ENCODE data around the gene TOMM5. TPM values are rescaled to one million over a fixed set of nuclear protein-coding genes. Genes with fewer than 3 reads are reported as not detected.

TOMM5 gene
- total RNA-seq, 1 donor = 72.4 TPM

GRCh38 chr9:37543468-37543867, 48.9 kb downstream of the TOMM5 start:
- DNase-seq (ENCODE audit: insufficient read length, low spot score, missing footprints) = no peak
- H4K20me1 ChIP-seq (ENCODE audit: insufficient read depth, low read length) = peaks cover 6% of the 10 kb centered on the region
- TF ChIP-seq CTCF (IDR thresholded peaks at IDR 0.05; ENCODE audit: extremely low read depth, low read depth, low read length) = no peak

GRCh38 chr9:37542895-37543294, 49.5 kb downstream of the TOMM5 start:
- H3K9me3 ChIP-seq (ENCODE audit: low read depth, low read length) = no peaks in the 10 kb centered on the region
- H4K20me1 ChIP-seq (ENCODE audit: insufficient read depth, low read length) = peaks cover 6% of the 10 kb centered on the region
- H3K36me3 ChIP-seq (ENCODE audit: insufficient read depth, low read length) = peaks cover 18% of the 10 kb centered on the region
- no peak overlapping the region for H3K4me3 ChIP-seq (ENCODE audit: insufficient read depth, low read length)
- no peak for TF ChIP-seq CTCF (IDR thresholded peaks at IDR 0.05; ENCODE audit: extremely low read depth, low read depth, low read length)
- H3K27me3 ChIP-seq (ENCODE audit: insufficient read depth, low read length) = no peaks in the 10 kb centered on the region
- no peaks in the 10 kb centered on the region for H3K4me1 ChIP-seq (ENCODE audit: insufficient read depth, low read length)
- no peaks in the 10 kb centered on the region for H3K79me2 ChIP-seq (ENCODE audit: insufficient read depth, low read length)
- H3K27ac ChIP-seq (ENCODE audit: low read depth, low read length) = no peak overlapping the region
- DNase-seq (ENCODE audit: insufficient read length, low spot score, missing footprints) = no peak
- H2AFZ ChIP-seq (ENCODE audit: low read length) = no peak overlapping the region
- no peak overlapping the region for H3K4me2 ChIP-seq (ENCODE audit: insufficient read depth, low read length)

More at GRCh38 chr9:37543468-37543867, 48.9 kb downstream of the TOMM5 start:
- no peaks in the 10 kb centered on the region for H3K27me3 ChIP-seq (ENCODE audit: insufficient read depth, low read length)
- no peak overlapping the region for H2AFZ ChIP-seq (ENCODE audit: low read length)
- H3K9me3 ChIP-seq (ENCODE audit: low read depth, low read length) = no peaks in the 10 kb centered on the region
- no peaks in the 10 kb centered on the region for H3K79me2 ChIP-seq (ENCODE audit: insufficient read depth, low read length)
- H3K27ac ChIP-seq (ENCODE audit: low read depth, low read length) = no peak overlapping the region
- peaks cover 14% of the 10 kb centered on the region for H3K36me3 ChIP-seq (ENCODE audit: insufficient read depth, low read length)
- no peak overlapping the region for H3K4me3 ChIP-seq (ENCODE audit: insufficient read depth, low read length)
- H3K4me1 ChIP-seq (ENCODE audit: insufficient read depth, low read length) = no peaks in the 10 kb centered on the region
- no peak overlapping the region for H3K4me2 ChIP-seq (ENCODE audit: insufficient read depth, low read length)

DNA sequence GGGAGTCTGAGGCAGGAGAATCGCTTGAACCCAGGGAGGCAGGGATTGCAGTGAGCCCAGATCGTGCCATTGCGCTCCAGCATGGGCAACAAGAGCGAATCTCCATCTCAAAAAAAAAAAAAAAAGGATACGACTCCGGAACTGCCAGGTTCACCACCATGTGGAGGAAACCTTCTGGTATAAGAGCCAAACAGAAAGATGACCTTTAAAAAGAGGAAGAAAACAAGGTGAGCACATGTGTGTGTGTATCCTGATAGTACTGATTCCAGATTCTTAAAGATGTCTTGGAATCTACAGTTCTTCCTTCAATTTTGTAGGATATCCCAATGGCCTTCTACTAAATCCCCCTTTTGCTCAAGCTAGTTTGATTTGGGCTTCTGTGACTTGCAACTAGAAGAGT, 49.9 kb downstream of the TOMM5 start:
- H3K79me2 ChIP-seq (ENCODE audit: insufficient read depth, low read length) = no peaks in the 10 kb centered on the region
- TF ChIP-seq CTCF (IDR thresholded peaks at IDR 0.05; ENCODE audit: extremely low read depth, low read depth, low read length) = no peak

GRCh38 chr9:37541465-37541864, 50.9 kb downstream of the TOMM5 start:
- Histone ChIP-seq H3K4me1 (ENCODE audit: insufficient read depth, low read length) (no peaks in the 10 kb centered on the region), H4K20me1 (ENCODE audit: insufficient read depth, low read length) (no peaks in the 10 kb centered on the region), H3K27me3 (ENCODE audit: insufficient read depth, low read length) (no peaks in the 10 kb centered on the region), H3K4me3 (ENCODE audit: insufficient read depth, low read length) (no peak overlapping the region), H3K79me2 (ENCODE audit: insufficient read depth, low read length) (no peaks in the 10 kb centered on the region), H3K36me3 (ENCODE audit: insufficient read depth, low read length) (peaks cover 31% of the 10 kb centered on the region), H3K9me3 (ENCODE audit: low read depth, low read length) (no peaks in the 10 kb centered on the region), H2AFZ (ENCODE audit: low read length) (no peak overlapping the region), H3K27ac (ENCODE audit: low read depth, low read length) (no peak overlapping the region), H3K4me2 (ENCODE audit: insufficient read depth, low read length) (no peak overlapping the region)
- no peak for TF ChIP-seq CTCF (IDR thresholded peaks at IDR 0.05; ENCODE audit: extremely low read depth, low read depth, low read length)
- no peak for DNase-seq (ENCODE audit: insufficient read length, low spot score, missing footprints)

More for the DNA sequence above, 49.9 kb downstream of the TOMM5 start:
- DNase-seq (ENCODE audit: insufficient read length, low spot score, missing footprints) = no peak
- H2AFZ ChIP-seq (ENCODE audit: low read length) = no peak overlapping the region
- H3K4me3 ChIP-seq (ENCODE audit: insufficient read depth, low read length) = no peak overlapping the region
- peaks cover 20% of the 10 kb centered on the region for H3K36me3 ChIP-seq (ENCODE audit: insufficient read depth, low read length)
- no peaks in the 10 kb centered on the region for H3K9me3 ChIP-seq (ENCODE audit: low read depth, low read length)
- no peak overlapping the region for H3K27ac ChIP-seq (ENCODE audit: low read depth, low read length)
- peaks cover 2% of the 10 kb centered on the region for H4K20me1 ChIP-seq (ENCODE audit: insufficient read depth, low read length)
- no peak overlapping the region for H3K4me2 ChIP-seq (ENCODE audit: insufficient read depth, low read length)
- no peaks in the 10 kb centered on the region for H3K27me3 ChIP-seq (ENCODE audit: insufficient read depth, low read length)
- no peaks in the 10 kb centered on the region for H3K4me1 ChIP-seq (ENCODE audit: insufficient read depth, low read length)
